ENCODE data around the gene ZFP91.

DNA sequence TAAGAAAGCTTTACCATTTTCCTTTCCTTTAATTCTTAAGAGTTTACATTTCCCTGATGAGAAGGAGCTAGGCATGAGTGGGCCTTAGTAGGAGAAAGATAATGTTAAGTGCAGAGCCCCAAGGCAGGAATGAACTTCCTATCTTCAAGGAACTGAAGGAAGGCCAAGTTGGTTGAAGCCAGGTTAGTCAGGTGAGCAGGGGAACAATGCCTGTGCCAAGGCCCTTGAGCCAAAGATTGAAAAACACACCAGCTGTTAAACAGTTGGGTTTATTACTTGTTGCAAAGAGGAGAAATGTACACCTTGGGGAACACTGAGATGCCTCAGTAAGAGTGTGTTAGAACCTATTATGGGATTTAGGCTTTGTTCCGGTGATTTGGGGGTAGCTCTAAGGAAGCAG lies 53.6 kb downstream of the ZFP91 start:
- TF ChIP-seq CTCF (IDR thresholded peaks at IDR 0.05) (no peak), POLR2A (IDR thresholded peaks at IDR 0.05) (no peak)

Data from uterus (tissue), 2 donors.